ENCODE results near the gene HIVEP3. TPM values are rescaled to one million over a fixed set of nuclear protein-coding genes. Genes with fewer than 3 reads are reported as not detected.

HIVEP3 gene
- total RNA-seq, 1 donor from 2014 or later: 2.9 TPM

DNA sequence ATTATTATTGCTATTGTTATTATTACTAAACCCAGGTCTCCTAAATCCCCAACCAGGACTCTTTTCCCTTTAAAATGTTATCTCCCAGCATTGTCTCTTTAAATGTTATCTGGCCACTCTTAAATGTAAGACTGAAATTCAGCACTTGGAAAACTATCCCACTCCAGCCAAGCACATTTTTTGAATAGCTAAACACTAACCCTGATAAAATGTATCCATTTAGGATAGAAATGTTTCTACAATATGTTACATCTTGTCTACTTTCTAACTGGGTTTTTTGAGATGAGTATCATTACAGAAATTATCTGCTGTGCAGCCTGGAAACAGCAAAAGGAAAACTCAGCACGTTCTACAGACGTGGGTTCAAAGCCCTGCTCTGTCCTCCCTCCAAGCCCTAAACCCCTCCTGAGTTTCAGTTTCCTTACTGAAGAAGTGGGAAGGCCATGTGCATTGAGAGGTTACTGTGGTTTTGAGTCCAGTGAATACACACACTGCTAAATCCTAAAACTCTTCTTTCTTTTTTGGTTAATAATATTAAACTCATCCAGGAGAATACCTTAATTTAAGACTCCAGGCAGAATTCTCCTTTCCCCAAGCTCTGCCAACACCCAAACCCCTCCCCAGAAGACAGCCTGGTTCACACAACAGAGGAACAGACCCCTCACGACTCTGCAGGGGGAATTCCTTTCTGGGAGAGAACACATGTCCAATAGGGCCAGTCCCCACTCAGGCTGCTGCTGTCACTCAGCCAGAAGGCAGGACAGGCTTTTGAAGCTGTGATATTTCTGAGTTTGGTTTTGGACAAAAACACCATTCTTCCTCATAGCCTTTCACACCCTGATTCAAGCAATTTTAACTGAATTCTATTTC lies 41.9 kb downstream of the HIVEP3 start:
- Histone ChIP-seq H3K9me3 (no peaks in the 10 kb centered on the region), H3K27me3 (no peaks in the 10 kb centered on the region), H3K27ac (no peak overlapping the region), H3K36me3 (no peaks in the 10 kb centered on the region), H3K4me1 (no peaks in the 10 kb centered on the region), H3K4me3 (no peak overlapping the region)
- no peak for DNase-seq (ENCODE audit: extremely low spot score in 2 of 2)
- intact Hi-C loops (cut with DNase I): no loop called here
- TF ChIP-seq POLR2A (IDR thresholded peaks at IDR 0.05) (no peak), POLR2AphosphoS5 (IDR thresholded peaks at IDR 0.05; ENCODE audit: insufficient read depth in 1 of 2, low read depth in 1 of 2) (no peak)
- TF ChIP-seq, protein P1, sequence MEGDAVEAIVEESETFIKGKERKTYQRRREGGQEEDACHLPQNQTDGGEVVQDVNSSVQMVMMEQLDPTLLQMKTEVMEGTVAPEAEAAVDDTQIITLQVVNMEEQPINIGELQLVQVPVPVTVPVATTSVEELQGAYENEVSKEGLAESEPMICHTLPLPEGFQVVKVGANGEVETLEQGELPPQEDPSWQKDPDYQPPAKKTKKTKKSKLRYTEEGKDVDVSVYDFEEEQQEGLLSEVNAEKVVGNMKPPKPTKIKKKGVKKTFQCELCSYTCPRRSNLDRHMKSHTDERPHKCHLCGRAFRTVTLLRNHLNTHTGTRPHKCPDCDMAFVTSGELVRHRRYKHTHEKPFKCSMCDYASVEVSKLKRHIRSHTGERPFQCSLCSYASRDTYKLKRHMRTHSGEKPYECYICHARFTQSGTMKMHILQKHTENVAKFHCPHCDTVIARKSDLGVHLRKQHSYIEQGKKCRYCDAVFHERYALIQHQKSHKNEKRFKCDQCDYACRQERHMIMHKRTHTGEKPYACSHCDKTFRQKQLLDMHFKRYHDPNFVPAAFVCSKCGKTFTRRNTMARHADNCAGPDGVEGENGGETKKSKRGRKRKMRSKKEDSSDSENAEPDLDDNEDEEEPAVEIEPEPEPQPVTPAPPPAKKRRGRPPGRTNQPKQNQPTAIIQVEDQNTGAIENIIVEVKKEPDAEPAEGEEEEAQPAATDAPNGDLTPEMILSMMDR (IDR thresholded peaks at IDR 0.05): no peak

DNA sequence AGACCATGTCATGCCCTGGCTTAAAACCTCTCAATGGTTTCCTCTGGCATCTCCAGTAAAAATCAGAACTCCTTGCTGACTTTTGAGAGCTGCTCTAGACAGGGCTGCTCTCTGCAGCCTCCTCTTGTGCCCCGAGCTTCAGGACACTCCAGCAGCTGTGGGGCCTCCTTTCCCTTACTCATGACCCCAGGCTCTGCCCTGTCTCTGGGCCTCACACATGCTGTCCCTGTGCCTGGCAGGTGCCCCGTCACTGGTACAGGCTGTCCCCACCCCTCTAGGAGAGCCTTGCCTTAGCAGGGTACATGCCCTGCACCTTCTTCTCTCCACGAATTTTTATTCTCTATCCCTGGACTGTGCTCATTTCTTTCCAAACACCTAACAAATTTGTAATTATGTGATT lies 43.2 kb downstream of the HIVEP3 start:
- no peaks in the 10 kb centered on the region for H3K4me1 ChIP-seq
- no peak for TF ChIP-seq POLR2A (IDR thresholded peaks at IDR 0.05)
- TF ChIP-seq, protein P1 (IDR thresholded peaks at IDR 0.05): no peak
- TF ChIP-seq POLR2AphosphoS5 (IDR thresholded peaks at IDR 0.05; ENCODE audit: insufficient read depth in 1 of 2, low read depth in 1 of 2): no peak
- H3K27ac ChIP-seq: no peak overlapping the region
- intact Hi-C loops (cut with DNase I): no loop called here
- H3K27me3 ChIP-seq: no peaks in the 10 kb centered on the region
- H3K36me3 ChIP-seq: no peaks in the 10 kb centered on the region
- no peak for DNase-seq (ENCODE audit: extremely low spot score in 2 of 2)
- H3K4me3 ChIP-seq: no peak overlapping the region
- H3K9me3 ChIP-seq: no peaks in the 10 kb centered on the region

GRCh38 chr1:41874903-41875411 lies 43.8 kb downstream of the HIVEP3 start:
- Histone ChIP-seq H3K27ac (no peak overlapping the region), H3K27me3 (no peaks in the 10 kb centered on the region), H3K36me3 (no peaks in the 10 kb centered on the region), H3K9me3 (no peaks in the 10 kb centered on the region), H3K4me3 (no peak overlapping the region), H3K4me1 (no peaks in the 10 kb centered on the region)
- intact Hi-C loops (cut with DNase I): no loop called here
- DNase-seq (ENCODE audit: extremely low spot score in 2 of 2): no peak
- TF ChIP-seq POLR2AphosphoS5 (IDR thresholded peaks at IDR 0.05; ENCODE audit: insufficient read depth in 1 of 2, low read depth in 1 of 2) (no peak), POLR2A (IDR thresholded peaks at IDR 0.05) (no peak)
- TF ChIP-seq, protein P1 (IDR thresholded peaks at IDR 0.05): no peak

DNA sequence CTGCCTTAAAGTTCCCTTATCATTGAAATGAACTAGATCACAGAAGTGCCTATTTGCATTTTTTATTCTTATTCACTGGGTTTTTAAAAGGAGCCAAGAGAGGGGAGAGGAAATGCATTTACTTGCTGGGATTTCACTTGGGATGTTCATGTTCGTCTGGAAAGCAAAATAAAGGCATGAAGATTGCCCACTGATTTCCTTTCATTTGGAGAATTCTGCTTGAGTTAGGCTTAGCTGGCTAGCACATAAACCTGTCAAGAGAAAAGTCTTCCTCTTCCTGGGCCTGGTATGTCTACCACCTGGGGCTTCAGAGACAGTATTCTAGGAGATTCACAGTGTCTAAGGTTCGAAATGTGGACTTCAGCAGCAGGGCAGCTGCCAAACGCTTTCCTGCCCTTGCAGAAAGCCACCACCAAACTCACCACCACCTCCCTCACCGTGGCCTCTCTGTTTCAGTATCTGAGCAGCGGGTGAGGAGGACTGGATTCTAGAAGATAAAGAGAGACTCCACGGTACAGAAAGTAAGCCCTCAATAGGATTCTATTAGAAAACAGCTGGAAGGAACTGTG lies 44.5 kb downstream of the HIVEP3 start:
- H3K36me3 ChIP-seq: no peaks in the 10 kb centered on the region
- intact Hi-C loops (cut with DNase I): no loop called here
- H3K27ac ChIP-seq: no peak overlapping the region
- H3K4me3 ChIP-seq: no peak overlapping the region
- H3K9me3 ChIP-seq: no peaks in the 10 kb centered on the region
- H3K4me1 ChIP-seq: no peaks in the 10 kb centered on the region
- no peaks in the 10 kb centered on the region for H3K27me3 ChIP-seq
- TF ChIP-seq, protein P1 (IDR thresholded peaks at IDR 0.05): no peak
- TF ChIP-seq POLR2A (IDR thresholded peaks at IDR 0.05) (no peak), POLR2AphosphoS5 (IDR thresholded peaks at IDR 0.05; ENCODE audit: insufficient read depth in 1 of 2, low read depth in 1 of 2) (no peak)
- DNase-seq (ENCODE audit: extremely low spot score in 2 of 2): no peak

- intact Hi-C loops (cut with DNase I): no loop called here
- no peaks in the 10 kb centered on the region for H3K9me3 ChIP-seq
- H3K27ac ChIP-seq: no peak overlapping the region
- H3K36me3 ChIP-seq: no peaks in the 10 kb centered on the region
- H3K4me3 ChIP-seq: no peak overlapping the region
- no peaks in the 10 kb centered on the region for H3K27me3 ChIP-seq
- no peak for DNase-seq (ENCODE audit: extremely low spot score in 2 of 2)
- H3K4me1 ChIP-seq: no peaks in the 10 kb centered on the region
- TF ChIP-seq POLR2A (IDR thresholded peaks at IDR 0.05) (no peak), POLR2AphosphoS5 (IDR thresholded peaks at IDR 0.05; ENCODE audit: insufficient read depth in 1 of 2, low read depth in 1 of 2) (no peak)
- TF ChIP-seq, protein P1 (IDR thresholded peaks at IDR 0.05): no peak
Observed at GRCh38 chr1:41872074-41872473, 46.6 kb downstream of the HIVEP3 start.
